ENCODE measurements around the gene PDLIM4.

Gene PDLIM4

GRCh38 chr5:132313961-132314432 is 56.5 kb downstream of the PDLIM4 start:
- no peak for FAIRE-seq

GRCh38 chr5:132315529-132316067 is 58.1 kb downstream of the PDLIM4 start:
- FAIRE-seq, result no peak

- no peak for FAIRE-seq
Observed at GRCh38 chr5:132319975-132320374, 62.5 kb downstream of the PDLIM4 start.

GRCh38 chr5:132321109-132321721 is 63.7 kb downstream of the PDLIM4 start:
- no peak for FAIRE-seq

- no peak for FAIRE-seq
Observed at GRCh38 chr5:132322266-132322665, 64.8 kb downstream of the PDLIM4 start.
